Measurements from ENCODE around the gene SHC1. TPM values are rescaled to one million over a fixed set of nuclear protein-coding genes. Genes with fewer than 3 reads are reported as not detected.

The SHC1 gene
- total and polyA plus RNA-seq, 3 experiments from 2014 or later, result 32.7 to 40.8 (median 37.4) TPM

GRCh38 chr1:154944401-154945159, 26.0 kb downstream of the SHC1 start:
- Histone ChIP-seq H3K9me3 (ENCODE audit: low read length) (no peaks in the 10 kb centered on the region), H3K36me3 (ENCODE audit: insufficient read depth, low read length) (peaks cover 43% of the 10 kb centered on the region), H3K4me1 (ENCODE audit: insufficient read depth, low read length) (peaks cover 54% of the 10 kb centered on the region), H3K27ac (ENCODE audit: low read depth, low read length) (peak overlapping the region; percentile 24), H3K27me3 (ENCODE audit: insufficient read depth, low read length, poor library complexity, severe bottlenecking) (no peaks in the 10 kb centered on the region), H3K4me3 (ENCODE audit: low read length) (no peak overlapping the region)
- Mint-ChIP-seq H3K36me3 (peaks cover 8 to 63% (median 9%) of the 10 kb centered on the region in 3 donors), H3K27me3 (peaks cover 0 to 4% of the 10 kb centered on the region in 2 donors), H3K4me1 (peaks cover 46 to 70% (median 60%) of the 10 kb centered on the region in 3 donors), H3K4me3 (peak overlapping the region in 4 of 7 donors; percentile 16 to 44 (median 30)), H3K9me3 (no peaks in the 10 kb centered on the region), H3K27ac (peak overlapping the region in 6 of 8 donors; percentile 88 to 98 (median 92))
- ChIA-PET POLR2A (no interaction called here), CTCF (interaction anchor here (0.7 to 2.6 kb wide), 10 partner anchors 8 to 275 kb away, joined by 3 to 7 read pairs (median 4); partner anchors contain the start of genes PMVK and PYGO2)
- DNase-seq, result no peak

- Histone ChIP-seq H3K27me3 (ENCODE audit: insufficient read depth, low read length, poor library complexity, severe bottlenecking) (no peaks in the 10 kb centered on the region), H3K4me1 (ENCODE audit: insufficient read depth, low read length) (peaks cover 54% of the 10 kb centered on the region), H3K9me3 (ENCODE audit: low read length) (no peaks in the 10 kb centered on the region), H3K4me3 (ENCODE audit: low read length) (no peak overlapping the region), H3K27ac (ENCODE audit: low read depth, low read length) (peak overlapping the region; percentile 17), H3K36me3 (ENCODE audit: insufficient read depth, low read length) (peaks cover 42% of the 10 kb centered on the region)
- DNase-seq, result no peak
- H3K36me3 Mint-ChIP-seq, result peaks cover 8 to 55% (median 8%) of the 10 kb centered on the region in 3 donors
- H3K9me3 Mint-ChIP-seq, result no peaks in the 10 kb centered on the region
- peak overlapping the region; percentile 11 to 78 (median 55) for H3K4me3 Mint-ChIP-seq
- H3K27me3 Mint-ChIP-seq, result peaks cover 0 to 3% of the 10 kb centered on the region in 2 donors
- peaks cover 47 to 69% (median 57%) of the 10 kb centered on the region in 3 donors for H3K4me1 Mint-ChIP-seq
- H3K27ac Mint-ChIP-seq, result peak overlapping the region; percentile 66 to 98 (median 90)
- ChIA-PET CTCF (interaction anchor here (0.7 to 2.6 kb wide), 9 partner anchors 17 to 274 kb away, joined by 3 to 7 read pairs (median 4); partner anchors contain the start of gene PYGO2), POLR2A (interaction anchor here (0.6 kb wide), 1 partner anchor 9 kb away, joined by 3 read pairs; no protein-coding TSS in a partner anchor)
Measured at GRCh38 chr1:154943649-154944400, 26.7 kb downstream of the SHC1 start.

DNA sequence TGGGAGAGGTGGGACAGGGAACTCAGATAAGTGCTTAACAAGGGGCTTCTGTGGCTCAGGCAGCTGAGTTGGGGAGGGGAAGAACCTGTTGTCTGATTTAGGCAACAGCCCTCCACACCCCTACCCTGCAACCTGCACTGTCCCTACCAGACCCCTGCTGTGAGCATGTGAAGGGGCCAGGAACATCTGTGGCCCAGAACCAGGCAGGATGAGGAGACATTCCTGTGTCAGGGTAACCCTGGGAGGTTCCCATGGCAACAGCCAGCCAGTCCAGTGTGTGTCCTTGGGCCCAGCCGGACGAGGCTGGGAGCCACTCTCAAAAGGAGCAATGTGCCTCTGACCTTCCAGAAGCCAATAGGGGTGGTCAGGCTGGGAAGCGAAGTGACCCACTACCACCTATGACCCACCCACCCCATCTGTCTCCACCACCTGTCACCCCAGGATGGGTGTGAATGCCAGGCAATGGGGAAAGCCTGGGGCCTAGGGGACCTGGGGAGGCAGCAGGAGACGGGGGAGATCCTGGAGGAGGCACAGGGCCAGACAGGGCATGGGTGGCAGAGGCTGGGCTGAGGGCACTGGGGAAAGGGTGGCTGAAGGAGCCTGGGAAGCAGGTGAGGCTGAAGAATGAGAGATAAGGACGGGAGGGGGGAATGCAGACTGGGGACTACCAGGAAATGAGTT, 29.1 kb downstream of the SHC1 start:
- H3K9me3 Mint-ChIP-seq, result no peaks in the 10 kb centered on the region
- CTCF ChIA-PET, result interaction anchor here (1.0 to 2.3 kb wide), 3 partner anchors 57 to 120 kb away, joined by 3 to 9 read pairs (median 6); no protein-coding TSS in a partner anchor
- peaks cover 59% of the 10 kb centered on the region for H3K4me1 ChIP-seq (ENCODE audit: insufficient read depth, low read length)
- H3K4me3 Mint-ChIP-seq, result peak overlapping the region in 2 of 7 donors; percentile 20 to 44
- H3K9me3 ChIP-seq (ENCODE audit: low read length), result no peaks in the 10 kb centered on the region
- H3K4me3 ChIP-seq (ENCODE audit: low read length), result no peak overlapping the region
- POLR2A ChIA-PET, result interaction anchor here (2.6 kb wide), 1 partner anchor 13 kb away, joined by 15 read pairs; the partner anchor contains the start of gene PBXIP1
- H3K27me3 ChIP-seq (ENCODE audit: insufficient read depth, low read length, poor library complexity, severe bottlenecking), result no peaks in the 10 kb centered on the region
- H3K27ac ChIP-seq (ENCODE audit: low read depth, low read length), result peak overlapping the region; percentile 35
- peaks cover 3 to 42% (median 4%) of the 10 kb centered on the region in 3 donors for H3K36me3 Mint-ChIP-seq
- H3K4me1 Mint-ChIP-seq, result peaks cover 56 to 84% (median 69%) of the 10 kb centered on the region in 3 donors
- peak overlapping the region; percentile 74 to 98 (median 88) for H3K27ac Mint-ChIP-seq
- H3K27me3 Mint-ChIP-seq, result peaks cover 0 to 3% of the 10 kb centered on the region in 2 donors
- no peak for DNase-seq
- H3K36me3 ChIP-seq (ENCODE audit: insufficient read depth, low read length), result peaks cover 22% of the 10 kb centered on the region

DNA sequence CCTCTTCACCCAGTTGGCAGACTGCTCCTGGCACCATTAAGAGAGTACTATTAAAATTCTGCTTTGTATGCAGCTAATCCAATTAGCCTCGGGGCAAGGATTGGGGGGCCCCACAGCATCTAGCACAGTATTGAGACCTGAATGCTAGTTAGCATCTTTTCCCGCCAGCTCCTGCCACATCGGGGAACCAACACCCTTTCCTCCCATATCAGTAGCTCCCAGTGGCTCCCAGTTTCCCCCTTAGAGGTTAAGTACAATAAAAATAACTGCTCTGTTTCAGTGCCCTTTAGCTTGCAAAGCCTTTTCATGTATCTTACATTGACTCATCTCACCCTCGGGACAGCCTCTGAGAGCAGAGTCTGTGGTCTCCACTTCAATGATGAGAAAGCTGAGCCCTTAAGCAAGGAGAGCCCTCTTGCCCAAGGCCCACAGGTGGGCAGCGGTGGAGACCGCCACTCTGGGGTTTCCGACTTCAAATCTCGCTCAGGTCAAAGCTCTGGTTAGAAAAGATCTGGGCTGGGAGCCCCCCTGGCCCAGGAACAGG, 29.8 kb downstream of the SHC1 start:
- H3K9me3 Mint-ChIP-seq, result no peaks in the 10 kb centered on the region
- DNase-seq, result peak in 1 of 5 donors; percentile 14
- CTCF ChIA-PET, result interaction anchor here (1.0 to 2.3 kb wide), 4 partner anchors 15 to 121 kb away, joined by 3 to 9 read pairs (median 6); partner anchors contain the start of gene PBXIP1
- H3K27ac Mint-ChIP-seq, result peak overlapping the region; percentile 74 to 98 (median 90)
- peaks cover 16% of the 10 kb centered on the region for H3K36me3 ChIP-seq (ENCODE audit: insufficient read depth, low read length)
- H3K4me1 ChIP-seq (ENCODE audit: insufficient read depth, low read length), result peaks cover 66% of the 10 kb centered on the region
- POLR2A ChIA-PET, result interaction anchor here (2.6 kb wide), 1 partner anchor 14 kb away, joined by 15 read pairs; the partner anchor contains the start of gene PBXIP1
- peaks cover 0 to 3% of the 10 kb centered on the region in 2 donors for H3K27me3 Mint-ChIP-seq
- peaks cover 59 to 86% (median 72%) of the 10 kb centered on the region in 3 donors for H3K4me1 Mint-ChIP-seq
- no peak overlapping the region for H3K4me3 ChIP-seq (ENCODE audit: low read length)
- H3K4me3 Mint-ChIP-seq, result peak overlapping the region in 6 of 7 donors; percentile 20 to 55 (median 44)
- H3K9me3 ChIP-seq (ENCODE audit: low read length), result no peaks in the 10 kb centered on the region
- H3K27ac ChIP-seq (ENCODE audit: low read depth, low read length), result no peak overlapping the region
- H3K36me3 Mint-ChIP-seq, result peaks cover 0 to 38% (median 2%) of the 10 kb centered on the region in 3 donors
- no peaks in the 10 kb centered on the region for H3K27me3 ChIP-seq (ENCODE audit: insufficient read depth, low read length, poor library complexity, severe bottlenecking)

DNA sequence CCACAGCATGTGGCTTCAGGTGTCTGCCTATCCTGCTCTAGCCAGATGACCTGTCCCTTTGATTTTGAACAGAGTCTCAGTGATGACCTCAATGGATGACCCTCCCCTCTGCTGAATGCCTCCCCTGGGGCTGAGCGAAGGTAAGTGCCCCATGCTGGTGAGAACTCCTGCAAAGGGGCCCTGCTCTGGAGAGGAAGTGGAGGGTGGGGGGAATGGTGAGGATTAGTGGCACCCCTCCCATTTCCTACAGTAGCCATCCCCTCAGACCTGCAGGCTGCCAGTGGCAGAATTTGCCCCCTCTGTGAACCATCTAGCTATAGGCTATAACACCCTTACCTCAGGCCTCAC, 30.4 kb downstream of the SHC1 start:
- Histone ChIP-seq H3K27me3 (ENCODE audit: insufficient read depth, low read length, poor library complexity, severe bottlenecking) (no peaks in the 10 kb centered on the region), H3K4me1 (ENCODE audit: insufficient read depth, low read length) (peaks cover 71% of the 10 kb centered on the region), H3K36me3 (ENCODE audit: insufficient read depth, low read length) (peaks cover 11% of the 10 kb centered on the region), H3K27ac (ENCODE audit: low read depth, low read length) (no peak overlapping the region), H3K9me3 (ENCODE audit: low read length) (no peaks in the 10 kb centered on the region), H3K4me3 (ENCODE audit: low read length) (no peak overlapping the region)
- POLR2A ChIA-PET, result interaction anchor here (1.7 to 2.6 kb wide), 2 partner anchors 15 to 21 kb away, joined by 11 to 15 read pairs; partner anchors contain the start of genes PBXIP1 and PYGO2
- peak in 1 of 5 donors; percentile 36 for DNase-seq
- Mint-ChIP-seq H3K27ac (peak overlapping the region; percentile 74 to 98 (median 90)), H3K9me3 (no peaks in the 10 kb centered on the region), H3K4me1 (peaks cover 63 to 91% (median 78%) of the 10 kb centered on the region in 3 donors), H3K36me3 (peaks cover 0 to 33% (median 2%) of the 10 kb centered on the region in 3 donors), H3K27me3 (peaks cover 0 to 3% of the 10 kb centered on the region in 2 donors), H3K4me3 (peak overlapping the region in 3 of 7 donors; percentile 25 to 55 (median 44))
- CTCF ChIA-PET, result interaction anchor here (1.0 to 2.3 kb wide), 4 partner anchors 16 to 122 kb away, joined by 3 to 9 read pairs (median 6); partner anchors contain the start of gene PBXIP1

- POLR2A ChIA-PET, result interaction anchor here (1.0 to 2.8 kb wide), 4 partner anchors 13 to 23 kb away, joined by 3 to 45 read pairs (median 13); partner anchors contain the start of genes PBXIP1 and PYGO2
- H3K27me3 ChIP-seq (ENCODE audit: insufficient read depth, low read length, poor library complexity, severe bottlenecking), result no peaks in the 10 kb centered on the region
- H3K27ac Mint-ChIP-seq, result peak overlapping the region; percentile 80 to 100 (median 99)
- no peaks in the 10 kb centered on the region for H3K9me3 Mint-ChIP-seq
- DNase-seq, result no peak
- peaks cover 65 to 88% (median 79%) of the 10 kb centered on the region in 3 donors for H3K4me1 Mint-ChIP-seq
- H3K27ac ChIP-seq (ENCODE audit: low read depth, low read length), result no peak overlapping the region
- peaks cover 0 to 19% (median under 1%) of the 10 kb centered on the region in 3 donors for H3K36me3 Mint-ChIP-seq
- peak overlapping the region; percentile 41 to 98 (median 69) for H3K4me3 Mint-ChIP-seq
- H3K4me3 ChIP-seq (ENCODE audit: low read length), result no peak overlapping the region
- no peaks in the 10 kb centered on the region for H3K36me3 ChIP-seq (ENCODE audit: insufficient read depth, low read length)
- peaks cover 0 to 3% of the 10 kb centered on the region in 2 donors for H3K27me3 Mint-ChIP-seq
- H3K9me3 ChIP-seq (ENCODE audit: low read length), result no peaks in the 10 kb centered on the region
- H3K4me1 ChIP-seq (ENCODE audit: insufficient read depth, low read length), result peaks cover 66% of the 10 kb centered on the region
- CTCF ChIA-PET, result interaction anchor here (0.9 to 3.3 kb wide), 5 partner anchors 16 to 379 kb away, joined by 3 to 30 read pairs (median 3); no protein-coding TSS in a partner anchor
Measured at GRCh38 chr1:154938604-154939399, 31.7 kb downstream of the SHC1 start.
